ENCODE results near the gene MANBA.

GRCh38 chr4:102684610-102685052 lies 76.1 kb downstream of the MANBA start:
- TF ChIP-seq, protein P1, sequence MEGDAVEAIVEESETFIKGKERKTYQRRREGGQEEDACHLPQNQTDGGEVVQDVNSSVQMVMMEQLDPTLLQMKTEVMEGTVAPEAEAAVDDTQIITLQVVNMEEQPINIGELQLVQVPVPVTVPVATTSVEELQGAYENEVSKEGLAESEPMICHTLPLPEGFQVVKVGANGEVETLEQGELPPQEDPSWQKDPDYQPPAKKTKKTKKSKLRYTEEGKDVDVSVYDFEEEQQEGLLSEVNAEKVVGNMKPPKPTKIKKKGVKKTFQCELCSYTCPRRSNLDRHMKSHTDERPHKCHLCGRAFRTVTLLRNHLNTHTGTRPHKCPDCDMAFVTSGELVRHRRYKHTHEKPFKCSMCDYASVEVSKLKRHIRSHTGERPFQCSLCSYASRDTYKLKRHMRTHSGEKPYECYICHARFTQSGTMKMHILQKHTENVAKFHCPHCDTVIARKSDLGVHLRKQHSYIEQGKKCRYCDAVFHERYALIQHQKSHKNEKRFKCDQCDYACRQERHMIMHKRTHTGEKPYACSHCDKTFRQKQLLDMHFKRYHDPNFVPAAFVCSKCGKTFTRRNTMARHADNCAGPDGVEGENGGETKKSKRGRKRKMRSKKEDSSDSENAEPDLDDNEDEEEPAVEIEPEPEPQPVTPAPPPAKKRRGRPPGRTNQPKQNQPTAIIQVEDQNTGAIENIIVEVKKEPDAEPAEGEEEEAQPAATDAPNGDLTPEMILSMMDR (conservative IDR thresholded peaks at IDR 0.05 in 1 of 2, IDR thresholded peaks at IDR 0.05 in 1 of 2; ENCODE audit: extremely low read depth in 1 of 2, insufficient read depth in 1 of 2, low read depth in 1 of 2, low read length in 2 of 2), result no peak
- TF ChIP-seq EZH2 (IDR thresholded peaks at IDR 0.05; ENCODE audit: borderline replicate concordance, low read length), result no peak

All from mammary epithelial cell (primary cell).